ENCODE measurements around the gene ANXA2. TPM values are rescaled to one million over a fixed set of nuclear protein-coding genes. Genes with fewer than 3 reads are reported as not detected.

Gene ANXA2
- total and polyA plus RNA-seq, 2 donors from 2014 or later, result 383 to 867 TPM

GRCh38 chr15:60307034-60307433 is 90.8 kb downstream of the ANXA2 start:
- DNase-seq, result no peak
- H3K9me3 ChIP-seq (ENCODE audit: control insufficient read depth in 2 of 3, insufficient read depth in 1 of 3, low read length in 3 of 3), result no peaks in the 10 kb centered on the region
- no peaks in the 10 kb centered on the region for H3K36me3 ChIP-seq (ENCODE audit: control insufficient read depth in 2 of 3, insufficient read depth in 3 of 3, low read length in 3 of 3)
- H3K27me3 ChIP-seq (ENCODE audit: control insufficient read depth, insufficient read depth, low read length), result no peaks in the 10 kb centered on the region
- no peak overlapping the region for H3K27ac ChIP-seq (ENCODE audit: low read depth in 2 of 2, low read length in 2 of 2)
- no peaks in the 10 kb centered on the region for H3K4me1 ChIP-seq (ENCODE audit: control insufficient read depth in 2 of 3, insufficient read depth in 2 of 3, low read depth in 1 of 3, low read length in 3 of 3)
- no peak for TF ChIP-seq CTCF (IDR thresholded peaks at IDR 0.05; ENCODE audit: borderline replicate concordance, extremely low read depth, insufficient read depth)
- H3K4me3 ChIP-seq (ENCODE audit: low read length in 3 of 3), result no peak overlapping the region
- no peak for FAIRE-seq
- intact Hi-C loops (cut with DNase I), result no loop called here
- no peak overlapping the region for H3K9ac ChIP-seq (ENCODE audit: low read length in 3 of 3)

GRCh38 chr15:60301024-60301423 is 96.8 kb downstream of the ANXA2 start:
- Histone ChIP-seq H3K9me3 (ENCODE audit: control insufficient read depth in 2 of 3, insufficient read depth in 1 of 3, low read length in 3 of 3) (no peaks in the 10 kb centered on the region), H3K27me3 (ENCODE audit: control insufficient read depth, insufficient read depth, low read length) (no peaks in the 10 kb centered on the region), H3K9ac (ENCODE audit: low read length in 3 of 3) (no peak overlapping the region), H3K4me3 (ENCODE audit: low read length in 3 of 3) (no peak overlapping the region), H3K4me1 (ENCODE audit: control insufficient read depth in 2 of 3, insufficient read depth in 2 of 3, low read depth in 1 of 3, low read length in 3 of 3) (peaks cover 0 to 6% (median 0%) of the 10 kb centered on the region in 3 donors), H3K36me3 (ENCODE audit: control insufficient read depth in 2 of 3, insufficient read depth in 3 of 3, low read length in 3 of 3) (no peaks in the 10 kb centered on the region), H3K27ac (ENCODE audit: low read depth in 2 of 2, low read length in 2 of 2) (no peak overlapping the region)
- intact Hi-C loops (cut with DNase I), result no loop called here
- FAIRE-seq (no peak), DNase-seq (no peak)
- no peak for TF ChIP-seq CTCF (IDR thresholded peaks at IDR 0.05; ENCODE audit: borderline replicate concordance, extremely low read depth, insufficient read depth)

- no peak overlapping the region for H3K9ac ChIP-seq (ENCODE audit: low read length in 3 of 3)
- H3K9me3 ChIP-seq (ENCODE audit: control insufficient read depth in 2 of 3, insufficient read depth in 1 of 3, low read length in 3 of 3), result no peaks in the 10 kb centered on the region
- H3K27me3 ChIP-seq (ENCODE audit: control insufficient read depth, insufficient read depth, low read length), result no peaks in the 10 kb centered on the region
- DNase-seq (peak in 3 of 5 donors; percentile 42 to 59 (median 51)), FAIRE-seq (no peak)
- no peak overlapping the region for H3K27ac ChIP-seq (ENCODE audit: low read depth in 2 of 2, low read length in 2 of 2)
- H3K36me3 ChIP-seq (ENCODE audit: control insufficient read depth in 2 of 3, insufficient read depth in 3 of 3, low read length in 3 of 3), result no peaks in the 10 kb centered on the region
- no peak for TF ChIP-seq CTCF (IDR thresholded peaks at IDR 0.05; ENCODE audit: borderline replicate concordance, extremely low read depth, insufficient read depth)
- intact Hi-C loops (cut with DNase I), result no loop called here
- H3K4me3 ChIP-seq (ENCODE audit: low read length in 3 of 3), result no peak overlapping the region
- peaks cover 0 to 6% (median 0%) of the 10 kb centered on the region in 3 donors for H3K4me1 ChIP-seq (ENCODE audit: control insufficient read depth in 2 of 3, insufficient read depth in 2 of 3, low read depth in 1 of 3, low read length in 3 of 3)
Measured at GRCh38 chr15:60299452-60300047, 98.2 kb downstream of the ANXA2 start.

Other genes starting within 250 kb of the ANXA2 start
- gene ICE2, start 81.2 kb upstream of the ANXA2 start, total RNA-seq, result 61.4 TPM
- gene ICE2, start 81.2 kb upstream of the ANXA2 start, polyA plus RNA-seq (ENCODE audit: insufficient read depth, low read depth, low replicate concordance), result 16.4 TPM